Epidermal melanocyte (primary cell): ENCODE results near the gene PCDHA1.

Experiments used
- DNase-seq: peaks from one replicate; pipeline ENCODE4 v3.0.0; 2011; ENCODE audit warnings: low spot score; ENCODE audit not compliant: insufficient read length

The PCDHA1 gene

DNA sequence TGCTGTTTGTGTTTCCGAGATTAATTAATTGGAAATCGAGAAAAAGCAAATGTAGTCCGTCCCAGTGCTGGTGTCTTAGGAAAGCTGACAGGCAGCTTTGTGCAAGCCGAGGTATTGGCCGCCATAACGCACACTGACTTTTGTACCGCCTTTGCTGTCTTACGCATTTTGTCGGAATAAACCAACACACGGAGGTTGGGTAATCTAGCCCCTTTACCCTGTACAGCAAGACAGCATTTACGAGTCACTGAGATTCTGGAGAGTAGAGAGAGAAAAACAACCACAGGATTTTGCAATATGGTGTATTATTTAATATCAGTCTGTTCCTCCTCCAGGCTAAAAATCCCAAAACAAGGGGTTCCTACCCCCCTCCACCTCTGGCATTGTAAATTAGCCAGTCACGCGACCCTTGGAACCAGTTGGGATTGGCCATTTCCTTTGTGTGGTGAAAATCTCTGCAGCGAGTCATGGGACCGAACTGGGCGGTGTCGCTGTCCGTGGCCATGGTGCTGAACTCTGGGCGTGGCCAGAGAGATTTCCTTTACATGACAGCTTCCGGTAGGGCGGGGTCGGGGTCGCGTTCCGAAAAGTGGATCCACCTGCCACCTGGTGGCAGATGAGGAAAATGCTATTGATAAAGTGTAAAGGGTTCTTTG lies 255.0 kb downstream of the PCDHA1 start:
- no peak for DNase-seq

DNA sequence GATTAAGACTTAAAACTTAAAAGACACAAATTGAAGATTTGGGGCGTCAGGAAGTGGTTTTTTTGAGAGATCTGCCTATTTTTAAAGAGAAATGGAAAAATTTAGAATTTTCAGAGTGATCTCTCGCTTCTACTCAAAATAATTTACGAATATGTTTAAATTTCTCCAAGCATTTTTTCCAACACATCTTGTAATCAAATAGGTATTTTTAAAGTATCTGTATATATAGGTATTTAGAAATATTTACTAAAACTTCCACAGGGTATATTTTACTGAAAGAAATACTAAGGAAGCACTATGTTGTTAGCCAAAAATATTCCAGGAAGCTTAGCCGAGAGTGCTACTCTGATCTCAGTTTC lies 255.5 kb downstream of the PCDHA1 start:
- DNase-seq: no peak

DNA sequence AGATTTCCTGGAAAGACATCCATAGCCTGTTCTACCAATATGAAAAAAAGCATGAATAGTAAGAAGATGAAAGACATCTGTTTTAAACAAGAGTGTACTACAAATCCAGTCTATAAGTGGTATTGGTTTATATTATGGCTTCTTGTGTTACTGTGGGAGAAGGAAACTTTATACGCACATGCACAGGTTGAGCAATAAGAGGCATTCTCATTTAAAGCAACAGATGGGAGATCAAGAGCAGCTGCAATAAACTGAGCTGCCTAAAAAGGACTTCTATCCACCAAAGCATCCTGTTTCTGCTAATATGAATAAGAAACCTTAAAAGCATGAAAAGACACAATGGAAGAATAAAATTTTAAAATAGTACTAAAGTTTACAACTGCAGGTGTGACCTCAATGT lies 256.6 kb downstream of the PCDHA1 start:
- DNase-seq: no peak

DNA sequence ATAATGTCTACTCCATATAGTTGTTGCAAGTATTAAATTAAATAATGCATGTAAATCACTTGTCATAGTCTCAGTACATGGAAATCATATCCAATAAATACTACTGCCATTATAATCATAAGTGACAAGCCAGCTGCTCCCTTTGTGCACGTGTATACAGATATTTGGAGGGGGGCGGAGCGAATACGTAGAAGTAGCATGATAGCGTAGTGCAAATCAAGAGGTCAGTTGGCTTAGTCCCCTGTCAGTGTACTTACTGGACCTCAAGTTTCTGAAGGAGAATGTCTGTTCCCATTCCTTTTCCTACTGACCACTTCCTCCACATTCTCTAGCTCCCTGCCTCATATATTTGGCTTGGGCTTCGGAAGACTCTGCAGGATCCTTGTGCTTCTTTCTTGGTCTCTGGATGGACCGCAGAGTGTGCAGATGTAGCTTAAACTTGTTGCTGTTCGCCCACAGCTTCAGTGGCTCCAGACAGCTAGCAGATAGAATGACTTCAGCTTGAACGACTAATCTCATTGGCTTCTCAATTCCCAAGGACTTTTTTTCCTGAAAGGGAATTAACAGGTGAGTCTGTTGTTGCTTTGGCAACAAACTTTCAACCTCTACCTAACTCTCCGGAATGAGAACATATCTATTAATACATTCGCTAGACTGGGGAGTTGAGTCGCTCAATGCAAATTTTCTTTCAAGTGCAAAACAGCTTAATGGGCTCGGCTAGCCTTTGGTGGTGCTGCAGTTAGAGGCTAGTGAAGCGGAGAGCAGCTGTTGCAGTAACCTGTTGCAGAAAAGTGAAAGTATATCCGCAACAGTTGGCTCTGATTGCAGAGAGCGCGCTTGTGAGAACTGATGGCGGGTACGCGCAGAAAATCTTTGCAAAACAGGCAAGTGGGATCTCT lies 264.9 kb downstream of the PCDHA1 start, which contains the start of gene PCDHB1:
PCDHB1 (plus strand) TSS at position 753 of the 899 bp plus-strand sequence; CDS start at position 850, 97 bp downstream.
- no peak for DNase-seq

DNA sequence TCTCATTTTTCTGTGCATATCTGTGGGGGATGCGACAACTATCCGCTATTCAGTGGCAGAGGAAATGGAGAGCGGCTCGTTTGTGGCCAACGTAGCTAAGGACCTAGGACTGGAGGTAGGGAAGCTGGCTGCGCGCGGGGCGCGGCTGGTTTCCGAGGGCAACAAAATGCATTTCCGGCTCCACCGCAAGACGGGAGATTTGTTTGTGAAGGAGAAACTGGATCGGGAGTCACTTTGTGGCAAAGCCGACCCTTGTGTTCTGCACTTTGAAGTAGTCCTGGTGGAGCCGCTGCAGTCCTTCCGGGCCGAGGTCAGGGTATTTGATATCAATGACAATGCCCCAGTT lies 265.6 kb downstream of the PCDHA1 start:
- DNase-seq: no peak
